AG10803 (cell line): ENCODE measurements around the gene N4BP2L1.

ENCODE experiments used
- DNase-seq: peaks from one replicate; pipeline ENCODE4 v3.0.0; 2010; ENCODE audit warnings: low read depth
- H3K4me3 ChIP-seq: 2 replicates; pipeline ENCODE4 v1.5.1; 2011; ENCODE audit warnings: mild to moderate bottlenecking, low read length, control low read depth
- TF ChIP-seq, protein P1 (sequence below): conservative IDR thresholded peaks from 2 replicates; pipeline ENCODE4 v1.5.1; 2011; ENCODE audit warnings: mild to moderate bottlenecking, low read length, control low read depth, inconsistent platforms

The N4BP2L1 gene

DNA sequence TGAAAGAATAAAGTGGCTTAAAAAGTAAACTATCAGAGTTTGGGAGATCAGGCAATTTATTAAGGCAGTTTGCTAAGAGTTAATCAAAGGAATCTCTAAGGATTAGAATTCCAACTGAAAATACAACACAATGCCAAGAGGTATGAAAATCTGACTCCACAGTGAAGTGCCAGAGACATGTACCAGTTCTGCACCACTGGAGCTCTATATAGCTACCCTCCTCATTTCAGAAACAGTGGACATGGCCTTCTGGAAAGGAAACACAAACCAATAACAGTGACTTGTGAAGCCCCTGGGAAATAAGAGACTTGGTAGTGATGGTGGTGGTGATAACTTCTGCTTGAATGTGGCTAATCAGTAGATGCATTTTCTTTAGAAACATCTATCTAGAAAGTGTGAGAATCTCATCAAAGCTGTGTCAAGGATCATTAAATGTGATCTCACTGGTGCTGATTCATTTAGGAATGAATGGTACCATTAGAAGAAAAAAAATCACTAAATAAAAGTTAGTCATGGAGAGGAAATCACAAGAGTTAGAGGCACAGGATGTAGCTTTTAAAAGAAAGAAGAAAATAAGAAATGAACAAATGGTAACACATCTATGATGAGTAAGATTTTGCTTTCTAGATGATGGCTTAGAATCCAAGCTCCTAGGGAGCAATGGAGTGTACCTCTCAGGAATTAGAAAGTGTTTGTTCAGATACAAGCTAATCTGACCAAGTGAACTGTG, 20.1 kb upstream of the N4BP2L1 start:
- TF ChIP-seq, protein P1, sequence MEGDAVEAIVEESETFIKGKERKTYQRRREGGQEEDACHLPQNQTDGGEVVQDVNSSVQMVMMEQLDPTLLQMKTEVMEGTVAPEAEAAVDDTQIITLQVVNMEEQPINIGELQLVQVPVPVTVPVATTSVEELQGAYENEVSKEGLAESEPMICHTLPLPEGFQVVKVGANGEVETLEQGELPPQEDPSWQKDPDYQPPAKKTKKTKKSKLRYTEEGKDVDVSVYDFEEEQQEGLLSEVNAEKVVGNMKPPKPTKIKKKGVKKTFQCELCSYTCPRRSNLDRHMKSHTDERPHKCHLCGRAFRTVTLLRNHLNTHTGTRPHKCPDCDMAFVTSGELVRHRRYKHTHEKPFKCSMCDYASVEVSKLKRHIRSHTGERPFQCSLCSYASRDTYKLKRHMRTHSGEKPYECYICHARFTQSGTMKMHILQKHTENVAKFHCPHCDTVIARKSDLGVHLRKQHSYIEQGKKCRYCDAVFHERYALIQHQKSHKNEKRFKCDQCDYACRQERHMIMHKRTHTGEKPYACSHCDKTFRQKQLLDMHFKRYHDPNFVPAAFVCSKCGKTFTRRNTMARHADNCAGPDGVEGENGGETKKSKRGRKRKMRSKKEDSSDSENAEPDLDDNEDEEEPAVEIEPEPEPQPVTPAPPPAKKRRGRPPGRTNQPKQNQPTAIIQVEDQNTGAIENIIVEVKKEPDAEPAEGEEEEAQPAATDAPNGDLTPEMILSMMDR: no peak
- no peak overlapping the region for H3K4me3 ChIP-seq
- DNase-seq: no peak

DNA sequence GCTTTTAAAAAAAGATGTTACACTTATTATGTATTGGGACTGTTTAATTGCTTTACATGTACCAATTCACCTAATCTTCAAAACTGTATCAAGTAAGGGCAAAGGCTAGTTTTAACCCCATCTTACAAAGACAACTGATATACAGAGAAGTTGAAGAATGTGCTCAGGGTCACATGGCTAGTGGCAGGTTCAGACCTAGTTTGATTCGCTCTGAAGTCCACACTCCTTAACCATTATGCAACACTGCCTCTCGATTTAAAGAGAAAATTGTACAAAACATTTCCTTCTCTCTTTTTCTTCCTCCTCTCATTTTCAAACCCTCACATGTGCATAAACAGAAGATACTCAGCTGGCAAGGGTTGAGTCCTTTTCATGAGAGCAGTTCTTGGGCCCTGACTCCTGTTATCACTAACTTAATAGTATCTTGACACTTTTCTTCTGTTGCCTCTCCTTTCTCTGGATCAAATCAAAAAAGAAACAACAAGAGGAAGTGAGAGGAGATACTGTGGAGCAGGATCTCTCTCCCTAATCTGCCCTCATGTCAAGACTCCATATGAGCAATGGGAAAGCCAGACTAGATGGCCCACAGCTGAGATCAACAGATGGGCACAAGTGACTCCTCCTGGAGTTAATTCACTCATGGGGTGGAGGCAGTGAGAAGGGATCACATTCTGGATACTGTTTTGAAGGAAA, 19.0 kb upstream of the N4BP2L1 start:
- TF ChIP-seq, protein P1: no peak
- no peak overlapping the region for H3K4me3 ChIP-seq
- DNase-seq: no peak

DNA sequence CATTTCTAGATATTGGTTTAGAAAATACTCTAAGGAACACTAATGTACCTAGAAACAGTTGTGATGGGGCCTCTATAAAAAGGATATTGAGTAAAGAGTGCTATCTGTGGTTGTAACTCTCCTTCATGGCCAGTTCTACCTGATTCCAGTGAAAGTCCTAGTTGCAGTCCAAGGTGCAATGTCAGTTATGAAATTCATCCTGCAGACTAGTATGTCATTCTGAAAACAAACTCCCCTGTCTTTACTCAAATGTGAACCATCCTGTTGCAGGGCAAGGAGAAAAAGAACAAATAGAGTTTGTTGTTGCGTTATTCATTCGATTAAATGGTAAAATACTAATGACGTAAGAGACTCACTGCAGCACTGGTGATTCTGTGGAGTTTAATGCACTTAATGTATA, 18.3 kb upstream of the N4BP2L1 start:
- DNase-seq: no peak
- H3K4me3 ChIP-seq: no peak overlapping the region
- TF ChIP-seq, protein P1: no peak

DNA sequence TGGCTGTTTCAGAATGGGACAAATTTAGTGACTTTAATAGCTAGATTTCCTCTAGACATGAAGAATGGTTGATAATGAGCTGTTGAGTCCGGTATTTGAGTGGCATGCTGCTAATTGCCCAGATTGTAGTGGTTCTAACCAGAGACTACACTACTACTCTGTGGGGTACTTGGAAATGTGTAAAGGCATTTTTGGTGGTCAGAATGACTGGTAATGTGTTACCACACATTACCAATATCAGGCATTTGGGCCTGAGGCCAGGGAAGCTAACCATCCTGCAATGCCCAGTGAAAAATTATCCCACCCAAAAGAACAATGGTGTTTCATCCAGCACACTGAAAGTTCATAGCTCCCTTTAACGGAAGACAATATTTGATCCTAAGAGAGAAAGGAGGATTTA, 17.5 kb upstream of the N4BP2L1 start:
- no peak overlapping the region for H3K4me3 ChIP-seq
- DNase-seq: peak; percentile 15
- TF ChIP-seq, protein P1: no peak

DNA sequence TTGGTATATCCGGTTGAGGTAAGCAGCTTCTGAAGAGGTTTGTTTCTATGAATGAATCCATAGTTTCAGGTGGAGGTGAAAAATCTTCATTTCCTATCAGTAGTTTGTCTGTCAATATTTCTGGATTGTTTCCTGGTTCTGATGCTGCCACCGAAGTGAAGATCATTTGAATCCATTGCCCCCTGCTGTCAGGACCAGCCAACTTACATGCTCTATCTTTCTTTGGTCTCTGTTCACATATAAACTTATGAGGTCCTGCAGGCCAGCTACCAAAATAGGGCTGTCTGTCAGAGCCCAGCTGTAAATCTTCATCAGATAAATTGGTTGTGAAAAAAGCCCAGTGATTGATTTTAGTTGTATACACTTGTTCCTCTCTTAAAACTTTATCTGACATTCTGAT, 15.2 kb upstream of the N4BP2L1 start:
- TF ChIP-seq, protein P1: peak; percentile 38
- peak; percentile 19 for DNase-seq
- H3K4me3 ChIP-seq: no peak overlapping the region

DNA sequence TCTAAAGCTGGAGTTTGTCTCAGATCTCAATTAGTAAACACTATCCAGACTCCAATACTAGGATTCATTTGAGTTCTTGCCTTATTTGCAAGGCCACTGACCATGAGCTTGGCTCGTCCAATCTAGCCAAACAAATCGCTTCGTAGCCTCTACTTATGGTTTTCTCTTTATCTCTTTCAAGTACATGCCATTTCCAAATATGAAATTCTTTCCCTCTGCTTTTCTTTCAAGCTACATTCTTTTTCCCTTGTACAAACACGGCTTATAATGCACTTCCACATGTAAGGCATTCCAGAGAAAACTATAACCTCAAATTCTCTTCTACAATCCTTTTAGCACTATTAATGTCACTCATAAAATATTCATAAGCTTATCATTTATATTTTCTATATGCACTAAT, 10.9 kb upstream of the N4BP2L1 start:
- DNase-seq: no peak
- TF ChIP-seq, protein P1: no peak
- no peak overlapping the region for H3K4me3 ChIP-seq

DNA sequence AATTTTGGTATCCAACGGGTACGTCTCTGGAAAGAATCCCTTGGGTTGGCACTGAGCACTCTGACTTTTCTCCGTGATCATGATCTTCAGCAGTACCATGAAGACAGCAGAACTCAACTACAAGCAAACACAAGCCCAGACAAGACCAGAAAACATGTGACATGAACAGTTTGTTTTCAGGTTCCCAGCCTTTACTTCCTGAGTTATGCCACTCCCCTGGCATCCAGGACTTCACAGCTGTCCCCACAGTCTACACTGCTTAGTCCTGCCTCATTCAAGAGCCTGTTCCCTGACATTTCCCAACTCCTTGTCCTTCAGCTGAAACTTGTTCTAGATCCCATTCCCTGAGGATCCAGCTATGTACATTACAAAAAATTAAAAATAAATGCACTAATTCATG, 4.9 kb upstream of the N4BP2L1 start:
- H3K4me3 ChIP-seq: no peak overlapping the region
- DNase-seq: no peak
- TF ChIP-seq, protein P1: no peak
